Measurements from ENCODE around the gene SHISAL2A.

Gene SHISAL2A

GRCh38 chr1:52621950-52622349 lies 11.0 kb upstream of the SHISAL2A start:
- DNase-seq: no peak

GRCh38 chr1:52623812-52624211 lies 9.2 kb upstream of the SHISAL2A start:
- DNase-seq: no peak

- no peak for DNase-seq
Measured at GRCh38 chr1:52627028-52627427, 5.9 kb upstream of the SHISAL2A start.

- DNase-seq: no peak
Measured at GRCh38 chr1:52628614-52629324, 4.2 kb upstream of the SHISAL2A start.

GRCh38 chr1:52629325-52629643 lies 3.7 kb upstream of the SHISAL2A start:
- DNase-seq: peak in 13 of 14 donors; percentile 4 to 80 (median 31)

- DNase-seq: no peak
Measured at GRCh38 chr1:52629667-52630066, 3.3 kb upstream of the SHISAL2A start.

GRCh38 chr1:52631759-52632331 lies 1.1 kb upstream of the SHISAL2A start:
- peak in 2 of 14 donors; percentile 8 to 11 for DNase-seq

GRCh38 chr1:52633291-52633754 lies 355 bp downstream of the SHISAL2A start:
- DNase-seq: no peak

- DNase-seq: peak in 1 of 14 donors; percentile 2
Measured at GRCh38 chr1:52634111-52634510, 1.1 kb downstream of the SHISAL2A start.

GRCh38 chr1:52635321-52636089 lies 2.5 kb downstream of the SHISAL2A start:
- no peak for DNase-seq

GRCh38 chr1:52636721-52637695 lies 4.0 kb downstream of the SHISAL2A start:
- peak in 2 of 14 donors; percentile 15 to 47 for DNase-seq

GRCh38 chr1:52637946-52638345 lies 5.0 kb downstream of the SHISAL2A start:
- DNase-seq: no peak

GRCh38 chr1:52640697-52641096 lies 7.7 kb downstream of the SHISAL2A start:
- DNase-seq: no peak

GRCh38 chr1:52641307-52641706 lies 8.3 kb downstream of the SHISAL2A start:
- no peak for DNase-seq

GRCh38 chr1:52645261-52645660 lies 12.3 kb downstream of the SHISAL2A start:
- DNase-seq: no peak

GRCh38 chr1:52651904-52652303 lies 18.9 kb downstream of the SHISAL2A start:
- no peak for DNase-seq

GRCh38 chr1:52653207-52653849 lies 20.4 kb downstream of the SHISAL2A start:
- no peak for DNase-seq

- no peak for DNase-seq
Measured at GRCh38 chr1:52654063-52654462, 21.1 kb downstream of the SHISAL2A start.

GRCh38 chr1:52657702-52658101 lies 24.7 kb downstream of the SHISAL2A start:
- DNase-seq: no peak

GRCh38 chr1:52658795-52659194 lies 25.8 kb downstream of the SHISAL2A start:
- DNase-seq: no peak

GRCh38 chr1:52659356-52659755 lies 26.4 kb downstream of the SHISAL2A start:
- DNase-seq: no peak

Data from C1 segment of cervical spinal cord (tissue), 14 donors.